Fibroblast of lung (primary cell): ENCODE results near the gene TMEM252. TPM values are rescaled to one million over a fixed set of nuclear protein-coding genes. Genes with fewer than 3 reads are reported as not detected.

Experiments
- DNase-seq, 2 donors: peaks; one replicate each; pipeline versions ENCODE4 v3.0.0 to v3.0.0-alpha.2; 2010; ENCODE audit warnings: low read depth in 2 of 2
- H2AFZ ChIP-seq: 2 replicates; pipeline ENCODE4 v1.5.1; 2012; ENCODE audit warnings: low read length, control low read depth, inconsistent platforms
- H3K27ac ChIP-seq: 2 replicates; pipeline ENCODE4 v1.5.1; 2011; ENCODE audit warnings: low read length, control low read depth; ENCODE audit not compliant: insufficient read depth
- H3K27me3 ChIP-seq: 2 replicates; pipeline ENCODE4 v1.5.1; 2011; ENCODE audit warnings: mild to moderate bottlenecking, low read length; ENCODE audit not compliant: control insufficient read depth, insufficient read depth
- H3K36me3 ChIP-seq: 2 replicates; pipeline ENCODE4 v1.5.1; 2011; ENCODE audit warnings: low read length; ENCODE audit not compliant: control insufficient read depth, insufficient read depth
- H3K4me1 ChIP-seq: 2 replicates; pipeline ENCODE4 v1.5.1; 2011; ENCODE audit warnings: low read length; ENCODE audit not compliant: control insufficient read depth, insufficient read depth; ENCODE audit errors: extremely low read depth
- H3K4me2 ChIP-seq: 2 replicates; pipeline ENCODE4 v1.5.1; 2011; ENCODE audit warnings: low read length, control low read depth; ENCODE audit not compliant: insufficient read depth; ENCODE audit errors: extremely low read depth
- H3K4me3 ChIP-seq, 4 experiments: fragments of 200-600 bp in 1 of 4; sonication (generic) in 1 of 4; replicated peaks in 1 of 4; 2 replicates each; pipeline ENCODE4 v1.5.1; 2011 to 2016; ENCODE audit warnings: low read length in 4 of 4, low read depth in 3 of 4, mild to moderate bottlenecking in 3 of 4, control low read depth in 2 of 4, inconsistent platforms in 1 of 4, mixed read lengths in 1 of 4; ENCODE audit not compliant: insufficient read depth in 1 of 4; ENCODE audit errors: control extremely low read depth in 1 of 4
- H3K79me2 ChIP-seq: 2 replicates; pipeline ENCODE4 v1.5.1; 2012; ENCODE audit warnings: mild to moderate bottlenecking, low read length, inconsistent platforms; ENCODE audit not compliant: control insufficient read depth, insufficient read depth
- H3K9ac ChIP-seq: 2 replicates; pipeline ENCODE4 v1.5.1; 2011; ENCODE audit warnings: mild to moderate bottlenecking, low read length, control low read depth; ENCODE audit not compliant: insufficient read depth
- H3K9me3 ChIP-seq: 2 replicates; pipeline ENCODE4 v1.5.1; 2012; ENCODE audit warnings: low read depth, low read length; ENCODE audit not compliant: control insufficient read depth, insufficient read depth
- H4K20me1 ChIP-seq: 2 replicates; pipeline ENCODE4 v1.5.1; 2011; ENCODE audit warnings: low read length; ENCODE audit not compliant: control insufficient read depth, insufficient read depth; ENCODE audit errors: extremely low read depth
- EZH2 ChIP-seq: IDR thresholded peaks from 2 replicates; pipeline ENCODE4 v1.5.1; 2012; ENCODE audit warnings: low read length, control low read depth, mild to moderate bottlenecking; ENCODE audit errors: missing control alignments
- polyA plus RNA-seq, 2 donors: library from polyadenylated mRNA; depleted of rRNA in 1 of 2; stranded (reverse) in 1 of 2; unstranded in 1 of 2; fragments of >200 nt; gene quantifications; 2 replicates each; pipeline ENCODE4 v1.2.1, GENCODE V29; 2011 to 2012; ENCODE audit warnings: missing spikeins in 1 of 2
- total RNA-seq: library from RNA; depleted of rRNA; stranded (reverse); fragments of >200 nt; gene quantifications from 2 replicates; pipeline ENCODE4 v1.2.1, GENCODE V29; 2014
- TF ChIP-seq, protein P1 (sequence below), 2 donors: IDR thresholded peaks in 1 of 2; conservative IDR thresholded peaks in 1 of 2; 1 replicate in 1 of 2; 2 replicates in 1 of 2; pipeline ENCODE4 v1.5.1; 2011 to 2012; ENCODE audit warnings: low read length in 2 of 2, control low read depth in 1 of 2, inconsistent platforms in 1 of 2, low read depth in 1 of 2, mild to moderate bottlenecking in 1 of 2

The TMEM252 gene
- total and polyA plus RNA-seq, 2 donors (not counting 1 experiment from before 2014, with no cell fraction given), result not detected

DNA sequence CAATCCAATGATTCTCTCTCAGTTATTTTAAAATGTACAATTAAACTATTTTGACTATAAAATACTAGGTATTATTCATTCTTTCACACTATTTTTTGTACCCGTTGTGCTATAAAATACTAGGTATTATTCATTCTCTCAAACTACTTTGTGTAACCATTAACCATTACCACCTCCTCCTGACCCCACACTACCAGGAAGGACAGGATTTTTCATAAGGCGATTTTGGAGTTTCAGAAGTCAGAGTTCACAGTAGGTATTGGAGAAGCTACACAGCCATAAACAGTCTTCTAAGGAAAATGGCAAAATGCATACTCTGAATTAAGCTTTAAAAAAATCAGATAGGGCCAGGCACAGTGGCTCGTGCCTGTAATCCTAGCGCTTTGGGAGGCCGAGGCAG, 35.1 kb upstream of the TMEM252 start:
- H3K4me2 ChIP-seq, result no peak overlapping the region
- H3K36me3 ChIP-seq, result no peaks in the 10 kb centered on the region

DNA sequence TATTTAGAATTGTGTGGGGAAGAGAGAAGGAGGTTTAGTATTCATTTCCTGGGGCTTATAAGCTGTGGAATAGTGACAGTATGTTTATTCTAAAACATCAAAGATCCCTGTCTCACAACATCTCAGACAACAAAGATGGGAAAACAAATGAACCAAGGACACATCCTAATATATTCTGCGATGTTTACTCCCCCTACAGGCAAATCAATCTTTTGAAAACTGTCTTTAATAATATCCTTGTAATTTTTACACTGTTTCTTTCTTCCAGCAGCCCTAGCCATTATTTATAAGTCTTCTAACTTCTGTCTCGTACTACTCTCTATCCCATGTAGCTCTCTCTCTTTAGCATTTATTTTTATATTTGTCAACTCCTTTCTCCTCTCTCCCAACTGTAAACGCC, 33.5 kb upstream of the TMEM252 start:
- Histone ChIP-seq H3K27ac (no peak overlapping the region), H3K27me3 (no peaks in the 10 kb centered on the region), H2AFZ (no peak overlapping the region), H3K79me2 (no peaks in the 10 kb centered on the region), H3K9me3 (no peaks in the 10 kb centered on the region), H3K4me3 (no peak overlapping the region), H3K9ac (no peak overlapping the region), H4K20me1 (no peaks in the 10 kb centered on the region), H3K4me2 (no peak overlapping the region), H3K36me3 (no peaks in the 10 kb centered on the region), H3K4me1 (no peaks in the 10 kb centered on the region)
- TF ChIP-seq, protein P1, sequence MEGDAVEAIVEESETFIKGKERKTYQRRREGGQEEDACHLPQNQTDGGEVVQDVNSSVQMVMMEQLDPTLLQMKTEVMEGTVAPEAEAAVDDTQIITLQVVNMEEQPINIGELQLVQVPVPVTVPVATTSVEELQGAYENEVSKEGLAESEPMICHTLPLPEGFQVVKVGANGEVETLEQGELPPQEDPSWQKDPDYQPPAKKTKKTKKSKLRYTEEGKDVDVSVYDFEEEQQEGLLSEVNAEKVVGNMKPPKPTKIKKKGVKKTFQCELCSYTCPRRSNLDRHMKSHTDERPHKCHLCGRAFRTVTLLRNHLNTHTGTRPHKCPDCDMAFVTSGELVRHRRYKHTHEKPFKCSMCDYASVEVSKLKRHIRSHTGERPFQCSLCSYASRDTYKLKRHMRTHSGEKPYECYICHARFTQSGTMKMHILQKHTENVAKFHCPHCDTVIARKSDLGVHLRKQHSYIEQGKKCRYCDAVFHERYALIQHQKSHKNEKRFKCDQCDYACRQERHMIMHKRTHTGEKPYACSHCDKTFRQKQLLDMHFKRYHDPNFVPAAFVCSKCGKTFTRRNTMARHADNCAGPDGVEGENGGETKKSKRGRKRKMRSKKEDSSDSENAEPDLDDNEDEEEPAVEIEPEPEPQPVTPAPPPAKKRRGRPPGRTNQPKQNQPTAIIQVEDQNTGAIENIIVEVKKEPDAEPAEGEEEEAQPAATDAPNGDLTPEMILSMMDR (conservative IDR thresholded peaks at IDR 0.05 in 1 of 2, IDR thresholded peaks at IDR 0.05 in 1 of 2; ENCODE audit: low read depth in 1 of 2, low read length in 2 of 2), result peak in 1 of 2 donors; percentile 32
- no peak for TF ChIP-seq EZH2
- peak in 1 of 2 donors; percentile 21 for DNase-seq

More for the DNA sequence above, 35.1 kb upstream of the TMEM252 start:
- Histone ChIP-seq H3K4me3 (no peak overlapping the region), H3K4me1 (no peaks in the 10 kb centered on the region), H3K27me3 (no peaks in the 10 kb centered on the region), H3K79me2 (no peaks in the 10 kb centered on the region), H3K27ac (no peak overlapping the region), H4K20me1 (no peaks in the 10 kb centered on the region), H3K9ac (no peak overlapping the region), H2AFZ (no peak overlapping the region), H3K9me3 (no peaks in the 10 kb centered on the region)
- DNase-seq, result no peak
- TF ChIP-seq EZH2, result no peak
- TF ChIP-seq, protein P1 (conservative IDR thresholded peaks at IDR 0.05 in 1 of 2, IDR thresholded peaks at IDR 0.05 in 1 of 2; ENCODE audit: low read depth in 1 of 2, low read length in 2 of 2), result no peak

DNA sequence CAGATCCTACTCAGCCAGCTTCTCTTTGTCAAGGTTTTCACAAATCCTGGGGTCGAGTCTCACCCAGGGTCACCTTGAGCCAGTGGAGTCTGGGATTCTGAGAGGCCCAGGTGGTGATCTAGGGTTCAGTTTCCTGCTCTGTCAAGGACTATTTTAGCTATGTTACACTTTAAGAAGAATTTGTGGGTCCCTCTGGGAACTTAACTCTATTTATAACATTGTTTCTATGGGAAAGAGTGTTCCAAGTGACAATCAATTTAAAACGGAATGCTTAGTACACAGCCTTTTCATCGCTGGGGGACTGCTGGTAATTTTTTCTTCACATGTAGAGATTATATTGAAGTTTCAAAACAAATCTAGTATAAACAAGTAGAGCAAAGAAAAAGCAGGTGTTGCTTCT, 26.9 kb upstream of the TMEM252 start:
- H3K36me3 ChIP-seq, result no peaks in the 10 kb centered on the region

More for the DNA sequence above, 26.9 kb upstream of the TMEM252 start:
- Histone ChIP-seq H3K4me3 (no peak overlapping the region), H3K27me3 (no peaks in the 10 kb centered on the region), H3K4me2 (no peak overlapping the region), H2AFZ (no peak overlapping the region), H4K20me1 (no peaks in the 10 kb centered on the region), H3K79me2 (no peaks in the 10 kb centered on the region), H3K4me1 (no peaks in the 10 kb centered on the region), H3K27ac (no peak overlapping the region), H3K9ac (no peak overlapping the region), H3K9me3 (no peaks in the 10 kb centered on the region)
- DNase-seq, result no peak
- TF ChIP-seq, protein P1 (conservative IDR thresholded peaks at IDR 0.05 in 1 of 2, IDR thresholded peaks at IDR 0.05 in 1 of 2; ENCODE audit: low read depth in 1 of 2, low read length in 2 of 2), result no peak
- no peak for TF ChIP-seq EZH2
